Measurements from ENCODE around the gene OARD1. TPM values are rescaled to one million over a fixed set of nuclear protein-coding genes. Genes with fewer than 3 reads are reported as not detected.

OARD1 gene
- total RNA-seq, 1 donor: 7.2 TPM

DNA sequence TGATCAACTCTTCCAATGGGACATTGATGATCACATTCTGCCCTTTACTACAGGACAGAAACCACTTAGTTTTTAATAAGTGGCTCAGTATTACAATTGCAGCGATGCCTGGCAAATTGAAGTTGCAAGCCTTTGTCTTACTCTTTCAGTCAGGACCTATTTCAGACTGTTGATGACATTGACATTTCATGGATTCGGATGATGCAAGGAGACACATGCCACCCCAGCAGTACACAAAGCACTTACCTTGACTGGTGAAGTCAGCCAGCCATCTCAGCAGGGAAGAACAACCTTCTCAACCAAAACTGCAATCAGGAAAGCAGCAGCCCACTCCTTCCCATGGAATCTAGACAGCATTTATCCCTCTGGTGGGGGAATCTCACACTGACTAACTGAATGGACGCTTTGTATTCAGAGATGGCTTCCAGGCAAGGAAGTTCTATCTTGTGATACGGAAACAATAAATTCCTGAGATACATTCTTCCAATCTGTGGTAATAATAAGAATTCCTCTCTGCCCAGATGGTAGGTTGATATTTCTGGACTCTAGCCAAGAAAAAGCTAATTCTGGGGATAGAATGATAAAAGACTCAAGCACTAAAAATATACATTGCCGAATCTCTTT, 25.4 kb upstream of the OARD1 start:
- H3K36me3 ChIP-seq (ENCODE audit: insufficient read depth, low read length): peaks cover 57% of the 10 kb centered on the region
- no peaks in the 10 kb centered on the region for H3K27me3 ChIP-seq (ENCODE audit: insufficient read depth, low read length)
- no peaks in the 10 kb centered on the region for H4K20me1 ChIP-seq (ENCODE audit: insufficient read depth, low read length)
- H3K9me3 ChIP-seq (ENCODE audit: low read depth, low read length): no peaks in the 10 kb centered on the region
- TF ChIP-seq, protein P1, sequence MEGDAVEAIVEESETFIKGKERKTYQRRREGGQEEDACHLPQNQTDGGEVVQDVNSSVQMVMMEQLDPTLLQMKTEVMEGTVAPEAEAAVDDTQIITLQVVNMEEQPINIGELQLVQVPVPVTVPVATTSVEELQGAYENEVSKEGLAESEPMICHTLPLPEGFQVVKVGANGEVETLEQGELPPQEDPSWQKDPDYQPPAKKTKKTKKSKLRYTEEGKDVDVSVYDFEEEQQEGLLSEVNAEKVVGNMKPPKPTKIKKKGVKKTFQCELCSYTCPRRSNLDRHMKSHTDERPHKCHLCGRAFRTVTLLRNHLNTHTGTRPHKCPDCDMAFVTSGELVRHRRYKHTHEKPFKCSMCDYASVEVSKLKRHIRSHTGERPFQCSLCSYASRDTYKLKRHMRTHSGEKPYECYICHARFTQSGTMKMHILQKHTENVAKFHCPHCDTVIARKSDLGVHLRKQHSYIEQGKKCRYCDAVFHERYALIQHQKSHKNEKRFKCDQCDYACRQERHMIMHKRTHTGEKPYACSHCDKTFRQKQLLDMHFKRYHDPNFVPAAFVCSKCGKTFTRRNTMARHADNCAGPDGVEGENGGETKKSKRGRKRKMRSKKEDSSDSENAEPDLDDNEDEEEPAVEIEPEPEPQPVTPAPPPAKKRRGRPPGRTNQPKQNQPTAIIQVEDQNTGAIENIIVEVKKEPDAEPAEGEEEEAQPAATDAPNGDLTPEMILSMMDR (IDR thresholded peaks at IDR 0.05; ENCODE audit: extremely low read depth, low read depth, low read length): no peak
- no peak overlapping the region for H2AFZ ChIP-seq (ENCODE audit: low read length)
- H3K79me2 ChIP-seq (ENCODE audit: insufficient read depth, low read length): no peaks in the 10 kb centered on the region
- no peak overlapping the region for H3K4me3 ChIP-seq (ENCODE audit: insufficient read depth, low read length)
- peak overlapping the region; percentile 16 for H3K4me2 ChIP-seq (ENCODE audit: insufficient read depth, low read length)
- no peak for DNase-seq (ENCODE audit: insufficient read length, low spot score, missing footprints)
- peak overlapping the region; percentile 57 for H3K27ac ChIP-seq (ENCODE audit: low read depth, low read length)
- H3K4me1 ChIP-seq (ENCODE audit: insufficient read depth, low read length): peaks cover 17% of the 10 kb centered on the region

DNA sequence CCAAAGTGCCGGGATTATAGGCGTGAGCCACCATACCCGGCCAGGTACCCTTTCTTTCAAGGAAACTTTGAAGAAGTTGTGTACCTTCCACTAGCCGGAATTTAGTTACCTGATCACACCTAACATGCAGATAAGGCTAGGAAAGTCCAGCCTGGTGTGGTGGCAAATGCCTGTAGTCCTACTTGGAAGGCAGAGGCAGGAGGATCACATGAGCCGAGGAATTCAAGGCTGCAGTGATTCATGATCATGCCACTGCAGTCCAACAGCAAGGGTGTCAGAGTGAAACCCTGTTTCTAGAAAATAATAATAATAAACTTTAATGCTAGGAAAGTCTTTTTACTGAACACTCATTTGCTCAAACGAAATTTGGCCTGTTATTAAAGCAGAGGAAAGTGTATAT, 21.6 kb upstream of the OARD1 start:
- H3K79me2 ChIP-seq (ENCODE audit: insufficient read depth, low read length): no peaks in the 10 kb centered on the region
- no peaks in the 10 kb centered on the region for H3K27me3 ChIP-seq (ENCODE audit: insufficient read depth, low read length)
- no peak overlapping the region for H3K4me2 ChIP-seq (ENCODE audit: insufficient read depth, low read length)
- H3K9me3 ChIP-seq (ENCODE audit: low read depth, low read length): no peaks in the 10 kb centered on the region
- no peak for DNase-seq (ENCODE audit: insufficient read length, low spot score, missing footprints)
- H3K4me3 ChIP-seq (ENCODE audit: insufficient read depth, low read length): no peak overlapping the region
- no peak overlapping the region for H3K27ac ChIP-seq (ENCODE audit: low read depth, low read length)
- H3K36me3 ChIP-seq (ENCODE audit: insufficient read depth, low read length): peaks cover 84% of the 10 kb centered on the region
- H3K4me1 ChIP-seq (ENCODE audit: insufficient read depth, low read length): peaks cover 16% of the 10 kb centered on the region
- no peaks in the 10 kb centered on the region for H4K20me1 ChIP-seq (ENCODE audit: insufficient read depth, low read length)
- H2AFZ ChIP-seq (ENCODE audit: low read length): no peak overlapping the region
- TF ChIP-seq, protein P1 (IDR thresholded peaks at IDR 0.05; ENCODE audit: extremely low read depth, low read depth, low read length): no peak

DNA sequence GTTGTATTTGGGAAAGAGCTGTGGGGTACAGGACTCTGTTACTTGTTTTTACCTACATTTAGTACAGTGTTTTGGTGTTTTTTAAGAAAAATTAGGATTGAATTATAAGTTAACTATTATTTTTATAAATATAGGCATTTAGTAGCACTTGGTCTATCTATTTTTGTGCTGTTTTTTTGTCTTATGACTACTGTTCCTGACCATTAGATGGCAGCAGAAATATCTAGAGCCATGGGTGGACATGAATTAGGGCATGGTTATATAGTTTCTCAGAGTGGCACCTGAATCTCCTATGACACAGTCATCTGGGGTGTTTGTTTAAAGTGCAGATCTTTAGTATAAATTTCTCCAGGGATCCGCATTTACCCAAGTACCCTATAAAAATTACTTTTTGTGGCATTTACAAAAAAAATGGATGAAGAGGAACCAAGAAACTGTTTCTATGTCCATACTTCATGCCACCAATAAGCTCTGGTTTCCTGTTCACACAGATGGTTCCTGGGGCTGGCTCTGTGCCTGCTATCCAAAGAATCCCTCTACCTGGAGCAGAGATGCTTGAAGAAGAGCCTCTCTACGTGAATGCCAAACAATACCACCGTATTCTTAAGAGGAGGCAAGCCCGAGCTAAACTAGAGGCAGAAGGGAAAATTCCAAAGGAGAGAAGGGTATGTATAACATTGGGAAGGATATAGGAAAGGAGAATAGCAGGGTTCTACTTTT, 20.4 kb upstream of the OARD1 start:
- Histone ChIP-seq H3K27me3 (ENCODE audit: insufficient read depth, low read length) (no peaks in the 10 kb centered on the region), H3K27ac (ENCODE audit: low read depth, low read length) (no peak overlapping the region), H3K4me1 (ENCODE audit: insufficient read depth, low read length) (peaks cover 6% of the 10 kb centered on the region), H3K79me2 (ENCODE audit: insufficient read depth, low read length) (no peaks in the 10 kb centered on the region), H4K20me1 (ENCODE audit: insufficient read depth, low read length) (no peaks in the 10 kb centered on the region), H3K9me3 (ENCODE audit: low read depth, low read length) (no peaks in the 10 kb centered on the region), H2AFZ (ENCODE audit: low read length) (no peak overlapping the region), H3K4me3 (ENCODE audit: insufficient read depth, low read length) (no peak overlapping the region), H3K4me2 (ENCODE audit: insufficient read depth, low read length) (no peak overlapping the region), H3K36me3 (ENCODE audit: insufficient read depth, low read length) (peaks cover 77% of the 10 kb centered on the region)
- TF ChIP-seq, protein P1 (IDR thresholded peaks at IDR 0.05; ENCODE audit: extremely low read depth, low read depth, low read length): peak; percentile 57
- peak; percentile 59 for DNase-seq (ENCODE audit: insufficient read length, low spot score, missing footprints)

Measured in osteoblast (primary cell).